ENCODE data around the gene NAT8L. TPM values are rescaled to one million over a fixed set of nuclear protein-coding genes. Genes with fewer than 3 reads are reported as not detected.

Gene NAT8L
- polyA plus RNA-seq, 3 donors: 0.01 TPM; not detected in 2

DNA sequence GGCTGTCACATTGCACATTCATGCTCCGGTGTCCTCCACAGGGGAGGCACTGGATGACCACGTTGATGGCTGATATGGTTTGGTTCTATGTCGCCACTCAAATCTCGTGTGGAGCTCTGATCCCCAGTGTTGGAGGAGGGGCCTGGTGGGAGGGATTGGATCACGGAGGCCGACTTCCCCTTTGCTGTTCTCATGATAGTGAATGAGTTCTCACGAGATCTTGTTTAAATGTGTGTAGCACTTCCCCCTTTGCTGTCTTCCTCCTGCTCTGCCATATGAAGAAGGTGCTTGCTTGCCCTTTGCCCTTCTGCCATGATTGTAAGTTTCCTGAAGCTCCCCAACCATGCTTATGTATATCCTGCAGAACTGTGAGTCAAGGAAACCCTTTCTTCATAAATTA, 22.3 kb upstream of the NAT8L start:
- peaks cover 36 to 79% (median 37%) of the 10 kb centered on the region in 3 donors for H3K27me3 Mint-ChIP-seq (ENCODE audit: low read depth in 3 of 3)
- peaks cover 10% of the 10 kb centered on the region for H3K4me1 Mint-ChIP-seq
- peak overlapping the region in 1 of 7 donors; percentile 62 for H3K27ac Mint-ChIP-seq
- H3K4me3 Mint-ChIP-seq: peak overlapping the region in 1 of 2 donors; percentile 61
- Histone ChIP-seq H3K4me2 (replicated peaks; ENCODE audit: extremely low read depth, low read length, poor library complexity, severe bottlenecking) (no peak overlapping the region), H3K27me3 (ENCODE audit: control insufficient read depth in 2 of 2, insufficient read depth in 2 of 2, low read length in 2 of 2) (peaks cover 17 to 66% of the 10 kb centered on the region in 2 donors), H4K20me1 (ENCODE audit: insufficient read depth, low read length) (no peaks in the 10 kb centered on the region), H3K9me3 (replicated peaks in 1 of 2; ENCODE audit: control insufficient read depth in 1 of 2, insufficient read depth in 1 of 2, low read length in 2 of 2) (peaks cover 2 to 9% of the 10 kb centered on the region in 2 donors), H3K36me3 (replicated peaks in 1 of 2; ENCODE audit: control insufficient read depth in 1 of 2, insufficient read depth in 2 of 2, low read length in 2 of 2) (no peaks in the 10 kb centered on the region), H3K4me1 (ENCODE audit: control insufficient read depth in 1 of 2, insufficient read depth in 2 of 2, low read length in 2 of 2) (peaks cover 7 to 10% of the 10 kb centered on the region in 2 donors), H3K4me3 (replicated peaks in 1 of 3; ENCODE audit: low read depth in 2 of 3, low read length in 3 of 3) (no peak overlapping the region), H3K27ac (ENCODE audit: low read depth in 1 of 2, low read length in 2 of 2) (no peak overlapping the region), H2AFZ (ENCODE audit: insufficient read depth, low read depth, low read length, poor library complexity, severe bottlenecking) (no peak overlapping the region), H3K9ac (ENCODE audit: insufficient read depth, low read length, poor library complexity, severe bottlenecking) (no peak overlapping the region), H3K79me2 (ENCODE audit: insufficient read depth, low read length) (no peaks in the 10 kb centered on the region)
- no peaks in the 10 kb centered on the region for H3K36me3 Mint-ChIP-seq
- TF ChIP-seq, protein P1, sequence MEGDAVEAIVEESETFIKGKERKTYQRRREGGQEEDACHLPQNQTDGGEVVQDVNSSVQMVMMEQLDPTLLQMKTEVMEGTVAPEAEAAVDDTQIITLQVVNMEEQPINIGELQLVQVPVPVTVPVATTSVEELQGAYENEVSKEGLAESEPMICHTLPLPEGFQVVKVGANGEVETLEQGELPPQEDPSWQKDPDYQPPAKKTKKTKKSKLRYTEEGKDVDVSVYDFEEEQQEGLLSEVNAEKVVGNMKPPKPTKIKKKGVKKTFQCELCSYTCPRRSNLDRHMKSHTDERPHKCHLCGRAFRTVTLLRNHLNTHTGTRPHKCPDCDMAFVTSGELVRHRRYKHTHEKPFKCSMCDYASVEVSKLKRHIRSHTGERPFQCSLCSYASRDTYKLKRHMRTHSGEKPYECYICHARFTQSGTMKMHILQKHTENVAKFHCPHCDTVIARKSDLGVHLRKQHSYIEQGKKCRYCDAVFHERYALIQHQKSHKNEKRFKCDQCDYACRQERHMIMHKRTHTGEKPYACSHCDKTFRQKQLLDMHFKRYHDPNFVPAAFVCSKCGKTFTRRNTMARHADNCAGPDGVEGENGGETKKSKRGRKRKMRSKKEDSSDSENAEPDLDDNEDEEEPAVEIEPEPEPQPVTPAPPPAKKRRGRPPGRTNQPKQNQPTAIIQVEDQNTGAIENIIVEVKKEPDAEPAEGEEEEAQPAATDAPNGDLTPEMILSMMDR (IDR thresholded peaks at IDR 0.05): no peak
- intact Hi-C loops (cut with micrococcal nuclease): no loop called here
- DNase-seq: peak; percentile 20 to 43 (median 29)
- 42% methylated on average over 6 of the region's 7 CpGs for WGBS (ENCODE audit: insufficient coverage)
- H3K9me3 Mint-ChIP-seq: peaks cover 7 to 21% (median 9%) of the 10 kb centered on the region in 7 donors

DNA sequence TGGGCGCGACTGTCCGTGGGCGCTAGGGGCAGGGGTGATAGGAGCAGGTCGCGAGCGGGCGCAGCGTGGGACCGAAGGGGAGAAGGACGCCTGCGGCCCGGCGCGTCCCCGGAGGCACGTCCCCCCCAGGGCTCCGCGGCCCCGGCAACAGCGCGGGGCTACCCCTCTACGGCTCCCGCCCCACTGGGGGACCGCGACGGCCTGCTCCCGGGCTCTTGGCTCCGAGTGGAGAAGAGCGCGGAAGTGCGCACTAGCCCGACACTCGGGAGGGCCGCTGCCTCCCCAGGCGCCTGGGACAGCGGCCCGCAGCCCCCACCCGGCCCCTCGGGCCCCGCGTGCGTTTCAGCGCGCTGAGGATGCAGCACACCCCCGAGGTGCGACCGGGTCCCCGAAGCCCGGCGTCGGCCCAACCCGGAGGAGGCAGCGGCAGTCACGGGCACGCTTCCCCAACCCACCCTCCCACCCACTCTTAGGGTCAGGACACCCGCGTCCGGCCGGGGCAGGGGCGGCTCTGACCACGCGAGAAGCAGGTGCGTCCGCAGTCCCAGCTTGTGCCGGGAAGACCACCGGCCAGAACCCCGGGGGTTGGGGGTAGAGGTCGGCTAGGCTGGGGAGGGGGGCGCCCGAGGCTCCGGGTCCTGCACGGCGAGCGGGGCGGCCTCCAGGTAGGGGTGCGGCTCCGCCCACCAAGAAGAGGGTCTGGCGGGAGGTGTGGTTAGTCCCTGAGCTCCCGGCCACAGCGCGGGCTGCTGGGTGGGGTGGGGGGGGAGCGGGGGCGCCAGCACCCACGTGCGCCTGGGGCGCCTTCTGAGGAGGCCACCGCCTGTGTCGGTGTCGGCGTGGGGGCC, 18.5 kb upstream of the NAT8L start:
- Histone ChIP-seq H3K27me3 (ENCODE audit: control insufficient read depth in 2 of 2, insufficient read depth in 2 of 2, low read length in 2 of 2) (peaks cover 17 to 57% of the 10 kb centered on the region in 2 donors), H3K4me2 (replicated peaks; ENCODE audit: extremely low read depth, low read length, poor library complexity, severe bottlenecking) (peak overlapping the region; percentile 93), H2AFZ (ENCODE audit: insufficient read depth, low read depth, low read length, poor library complexity, severe bottlenecking) (peak overlapping the region; percentile 91), H3K36me3 (replicated peaks in 1 of 2; ENCODE audit: control insufficient read depth in 1 of 2, insufficient read depth in 2 of 2, low read length in 2 of 2) (peaks cover 0 to 3% of the 10 kb centered on the region in 2 donors), H3K27ac (ENCODE audit: low read depth in 1 of 2, low read length in 2 of 2) (no peak overlapping the region), H4K20me1 (ENCODE audit: insufficient read depth, low read length) (peaks cover 16% of the 10 kb centered on the region), H3K9me3 (replicated peaks in 1 of 2; ENCODE audit: control insufficient read depth in 1 of 2, insufficient read depth in 1 of 2, low read length in 2 of 2) (peaks cover 7 to 13% of the 10 kb centered on the region in 2 donors), H3K79me2 (ENCODE audit: insufficient read depth, low read length) (no peaks in the 10 kb centered on the region), H3K4me3 (replicated peaks in 1 of 3; ENCODE audit: low read depth in 2 of 3, low read length in 3 of 3) (peak overlapping the region in 1 of 3 experiments; percentile 79), H3K9ac (ENCODE audit: insufficient read depth, low read length, poor library complexity, severe bottlenecking) (peak overlapping the region; percentile 39), H3K4me1 (ENCODE audit: control insufficient read depth in 1 of 2, insufficient read depth in 2 of 2, low read length in 2 of 2) (peaks cover 14 to 19% of the 10 kb centered on the region in 2 donors)
- Mint-ChIP-seq H3K36me3 (peaks cover 2 to 10% of the 10 kb centered on the region in 2 donors), H3K27me3 (ENCODE audit: low read depth in 3 of 3) (peaks cover 34 to 70% (median 36%) of the 10 kb centered on the region in 3 donors), H3K4me3 (peak overlapping the region; percentile 37 to 61), H3K9me3 (peaks cover 12 to 21% (median 15%) of the 10 kb centered on the region in 7 donors), H3K27ac (no peak overlapping the region), H3K4me1 (peaks cover 13% of the 10 kb centered on the region)
- TF ChIP-seq, protein P1 (IDR thresholded peaks at IDR 0.05): no peak
- intact Hi-C loops (cut with micrococcal nuclease): loop anchor here (2.0 to 5.0 kb wide), 2 partner anchors 30 to 33 kb away; partner anchors contain the start of gene NELFA (in 1 of the 2)
- WGBS (ENCODE audit: insufficient coverage): 7% methylated on average over 57 of the region's 91 CpGs
- DNase-seq: no peak
